GM21717 (cell line): ENCODE data around the gene CRAMP1.

Experiments used
- ATAC-seq: cut with Tn5 transposase; IDR thresholded peaks from one replicate; pipeline ENCODE4 v1.9.1; 2021; ENCODE audit warnings: mild to moderate bottlenecking, moderate library complexity; ENCODE audit not compliant: unreplicated experiment

Gene CRAMP1

GRCh38 chr16:1631931-1632637 is 19.9 kb downstream of the CRAMP1 start:
- ATAC-seq: no peak

DNA sequence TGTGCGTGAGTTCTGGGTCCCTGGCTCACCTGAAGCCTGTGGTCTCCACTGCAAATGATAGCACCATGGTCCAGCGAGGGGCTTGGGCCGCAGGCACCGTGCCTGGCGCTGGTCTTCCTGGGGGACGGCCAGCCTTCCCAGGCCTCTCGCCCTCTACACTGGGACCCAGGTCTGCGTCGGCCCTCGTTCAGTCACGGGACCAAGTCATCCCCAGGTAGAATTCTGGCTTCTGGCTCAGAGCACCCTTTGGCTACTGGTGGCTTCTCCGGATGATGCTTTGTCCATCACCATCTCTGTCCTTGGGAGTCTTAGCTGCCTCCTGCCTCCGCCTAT is 20.4 kb downstream of the CRAMP1 start:
- ATAC-seq: no peak

DNA sequence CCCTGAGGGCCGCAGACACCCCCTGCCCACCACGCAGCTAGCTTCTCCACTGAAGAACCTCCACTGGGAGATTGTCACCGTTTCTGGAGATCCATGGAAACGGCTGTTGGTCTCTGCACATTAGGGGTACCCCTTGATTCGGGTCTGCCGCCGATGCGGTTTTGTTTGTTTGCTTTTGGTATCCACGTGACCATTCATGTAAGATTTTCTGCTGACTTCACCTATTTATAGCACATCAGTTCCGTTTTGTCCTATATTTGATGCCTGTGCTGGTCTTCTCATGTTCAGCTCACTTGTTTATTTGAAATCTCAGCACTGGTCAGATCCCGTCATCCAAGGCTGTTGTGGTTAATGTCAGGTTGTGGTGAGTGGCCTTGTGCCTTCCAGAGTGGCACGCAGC is 21.1 kb downstream of the CRAMP1 start:
- no peak for ATAC-seq

- ATAC-seq: no peak
These were observed 22.4 kb downstream of the CRAMP1 start for GRCh38 chr16:1634541-1634940.

- no peak for ATAC-seq
These were observed 22.9 kb downstream of the CRAMP1 start for GRCh38 chr16:1635070-1635469.

DNA sequence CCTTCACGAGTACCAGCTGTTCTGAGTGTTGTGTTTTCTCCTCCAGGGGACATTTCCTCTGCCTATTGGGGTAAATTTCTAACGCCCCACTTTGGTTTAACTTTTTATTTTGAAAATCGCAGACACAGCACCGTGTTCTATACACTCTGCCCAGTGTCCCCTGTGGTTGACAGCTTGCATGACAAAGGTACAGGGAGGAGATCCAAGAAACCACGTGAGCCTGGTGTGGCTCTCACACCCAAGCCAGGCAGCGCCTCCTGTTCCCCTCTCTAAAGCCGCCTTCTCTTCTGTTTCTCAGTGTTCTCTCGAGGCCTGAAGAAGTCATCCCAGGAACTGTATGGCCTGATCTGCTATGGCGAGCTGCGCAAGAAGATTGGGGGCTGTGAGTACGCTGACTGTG is 25.4 kb downstream of the CRAMP1 start:
- no peak for ATAC-seq

GRCh38 chr16:1638757-1639156 is 26.6 kb downstream of the CRAMP1 start:
- ATAC-seq: no peak

DNA sequence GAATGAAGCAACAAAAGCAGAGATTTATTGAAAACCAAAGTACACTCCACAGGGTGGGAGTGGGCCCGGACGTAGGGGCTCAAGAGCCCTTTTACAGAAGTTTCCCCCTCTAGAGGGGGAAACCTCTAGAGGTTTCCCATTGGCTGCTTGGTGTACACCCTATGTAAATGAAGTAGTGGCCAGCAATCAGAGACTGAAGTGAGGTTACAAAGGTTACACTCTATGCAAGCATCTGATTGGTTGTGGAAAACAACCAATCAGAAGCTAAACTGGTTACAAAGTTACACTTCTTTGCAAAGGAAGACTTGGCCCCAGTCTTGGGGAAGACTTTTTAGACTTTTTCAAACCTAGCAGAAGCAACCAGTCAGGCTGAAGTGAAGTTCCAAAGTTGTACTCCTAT is 27.1 kb downstream of the CRAMP1 start:
- ATAC-seq: no peak

GRCh38 chr16:1639860-1640259 is 27.7 kb downstream of the CRAMP1 start:
- ATAC-seq: no peak

GRCh38 chr16:1640261-1640941 is 28.2 kb downstream of the CRAMP1 start:
- no peak for ATAC-seq

DNA sequence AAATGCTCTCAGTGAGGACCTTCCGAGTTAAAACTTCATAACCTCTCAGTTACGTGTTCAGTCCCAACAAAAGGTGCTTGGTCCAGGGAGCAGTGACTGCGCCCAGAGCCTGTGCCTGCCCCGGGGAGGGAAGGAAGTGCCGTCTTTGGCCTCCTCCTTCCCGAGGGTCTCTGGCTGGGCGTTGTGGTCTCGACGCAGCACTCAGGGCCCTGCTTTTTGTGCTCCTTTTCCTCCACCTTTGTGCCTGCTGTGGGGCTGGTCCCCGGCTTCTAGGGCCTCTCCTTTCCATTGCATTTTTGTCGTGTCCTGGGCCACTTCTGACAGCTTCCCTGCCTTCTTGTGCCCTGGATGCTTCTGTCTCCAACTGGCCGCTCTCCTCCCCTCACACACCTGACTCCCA is 29.1 kb downstream of the CRAMP1 start:
- no peak for ATAC-seq

DNA sequence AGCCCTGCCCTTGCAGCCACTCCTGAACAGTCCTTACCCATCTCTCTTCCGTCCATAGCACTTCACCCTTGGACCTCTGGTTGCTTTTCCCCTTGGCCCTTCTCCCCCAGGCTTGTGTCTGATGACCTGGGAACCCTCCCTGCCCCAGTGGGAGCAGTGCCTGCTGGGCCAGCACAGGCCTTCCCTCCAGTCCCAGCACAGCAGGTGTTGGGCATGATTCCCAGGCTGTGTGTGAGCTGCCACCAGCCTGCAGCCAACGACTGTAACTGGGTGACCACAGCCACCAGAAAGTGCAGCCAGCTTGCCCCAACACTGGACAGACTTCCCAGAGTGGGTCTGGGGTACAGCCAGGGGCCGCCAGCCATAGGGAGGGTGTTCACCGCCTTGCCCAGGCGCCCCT is 30.0 kb downstream of the CRAMP1 start:
- ATAC-seq: no peak

DNA sequence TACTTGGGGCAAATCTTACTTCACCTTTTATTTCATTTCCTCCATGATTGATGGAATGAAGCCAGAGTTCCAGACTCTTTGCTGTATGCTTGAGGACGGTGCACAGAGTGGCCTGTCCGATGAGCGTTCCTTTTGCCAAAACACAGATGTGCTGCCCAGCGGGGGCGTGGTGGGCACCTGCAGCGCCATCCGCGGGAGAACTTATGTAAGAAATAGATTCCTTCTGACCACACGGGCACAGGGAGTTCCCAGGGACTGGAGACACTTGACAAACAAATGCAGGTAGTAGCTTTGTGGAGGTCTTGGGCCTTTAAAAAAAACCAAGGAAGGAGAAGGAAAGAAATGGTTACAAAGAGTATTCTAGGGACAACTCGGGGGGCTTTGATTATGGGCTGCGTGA is 30.6 kb downstream of the CRAMP1 start:
- ATAC-seq: no peak

DNA sequence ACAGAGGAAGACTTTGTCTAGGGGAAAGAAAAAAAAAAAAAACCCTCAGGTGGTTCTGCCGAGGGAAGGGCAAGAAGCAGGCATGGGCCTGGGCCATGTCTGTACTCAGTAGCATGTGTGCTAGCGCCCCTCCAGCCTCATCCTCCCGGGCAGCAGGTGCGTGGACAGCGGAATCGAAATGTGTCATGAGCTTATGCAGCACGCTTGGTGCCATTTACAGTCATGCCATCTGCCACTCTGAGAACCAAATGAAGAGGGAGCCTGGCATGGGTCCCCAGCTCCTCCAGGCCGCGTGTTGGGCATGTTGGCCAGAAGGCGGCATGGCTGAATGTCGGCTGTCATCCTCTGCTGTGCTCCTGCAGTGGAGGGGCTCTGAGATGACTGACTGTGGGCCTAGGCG is 31.4 kb downstream of the CRAMP1 start:
- ATAC-seq: no peak

DNA sequence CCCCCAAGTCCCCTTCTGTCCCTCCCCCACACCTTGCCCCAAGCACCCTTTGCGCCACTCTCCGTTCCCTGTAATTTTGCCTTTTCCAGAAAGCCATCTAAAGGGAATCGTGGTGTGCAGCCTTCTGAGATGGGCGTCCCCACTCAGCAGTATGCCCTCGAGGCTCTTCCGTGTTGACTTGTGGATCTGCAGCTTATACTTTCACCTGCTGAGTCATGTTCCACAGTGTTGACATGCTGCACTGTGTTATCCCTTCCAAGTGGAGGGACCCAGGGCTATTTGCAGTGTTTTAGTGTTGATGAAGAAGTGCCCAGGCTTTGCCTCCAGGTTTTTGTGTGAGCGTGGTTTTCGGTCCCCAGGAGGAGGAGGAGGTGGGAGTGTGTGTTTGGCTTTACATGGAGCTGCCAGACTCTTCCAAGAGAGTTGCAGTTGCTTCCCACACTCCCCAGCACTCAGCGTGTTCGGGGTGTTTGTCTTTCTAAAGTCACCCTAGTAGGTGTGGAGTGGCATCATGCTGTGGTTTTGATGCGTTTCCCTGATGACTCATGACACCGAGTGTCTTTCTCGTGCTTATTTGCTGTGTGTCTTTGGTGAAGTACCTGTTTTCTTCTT is 33.9 kb downstream of the CRAMP1 start:
- no peak for ATAC-seq

DNA sequence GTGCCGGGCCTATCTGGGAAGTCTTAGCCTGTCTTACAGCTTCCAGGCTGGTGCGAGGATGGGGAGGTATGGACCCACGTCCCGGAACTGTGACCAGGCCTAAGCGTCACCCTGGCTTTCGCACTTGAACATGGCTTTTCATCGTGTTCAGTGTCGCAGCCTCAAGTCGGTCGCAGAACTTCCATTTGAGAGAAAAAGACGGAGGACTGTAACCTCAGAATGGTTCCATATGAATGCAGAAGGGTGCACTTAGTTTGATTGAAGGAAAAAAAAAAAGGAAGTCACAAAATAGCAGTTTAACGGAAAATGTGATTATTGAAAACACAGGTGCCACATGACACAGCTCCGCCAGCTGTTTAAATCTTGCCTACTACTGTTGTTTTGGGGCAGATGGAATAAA is 35.7 kb downstream of the CRAMP1 start:
- ATAC-seq: no peak

- ATAC-seq: no peak
These were observed 38.0 kb downstream of the CRAMP1 start for GRCh38 chr16:1650131-1650530.

- ATAC-seq: no peak
These were observed 39.2 kb downstream of the CRAMP1 start for GRCh38 chr16:1651094-1651973.

GRCh38 chr16:1651974-1652312 is 39.8 kb downstream of the CRAMP1 start:
- no peak for ATAC-seq

GRCh38 chr16:1653023-1653422 is 40.9 kb downstream of the CRAMP1 start:
- no peak for ATAC-seq

- ATAC-seq: no peak
These were observed 42.5 kb downstream of the CRAMP1 start for GRCh38 chr16:1654505-1655268.
